IMR-90 (cell line): ENCODE measurements around the gene CHD6. TPM values are rescaled to one million over a fixed set of nuclear protein-coding genes. Genes with fewer than 3 reads are reported as not detected.

ENCODE experiments used
- ATAC-seq: fragments of 200-7000 bp; cut with Tn5 transposase; 2 replicates; pipeline ENCODE4 v1.9.1; 2020; ENCODE audit warnings: low read depth, mild to moderate bottlenecking, moderate library complexity
- BruUV-seq: library from RNA; stranded (reverse); fragments of 400-500 nt; replicated peaks from 2 replicates; lab custom pipeline; 2021; lab: Mats Ljungman, UMichigan
- CTCF ChIA-PET: fragments of 300-600 bp; formaldehyde crosslinking; extraction: SDS; loops from one replicate; lab custom pipeline; 2021; ENCODE audit warnings: antibody characterized with exemption; lab: Yijun Ruan, JAX
- POLR2A ChIA-PET: fragments of 300-600 bp; sonication (Branson Sonifier 250); formaldehyde crosslinking; loops from one replicate; lab custom pipeline; 2022; ENCODE audit warnings: antibody characterized with exemption; ENCODE audit not compliant: unreplicated experiment; lab: Charles Lee
- DNase-seq: peaks from one replicate; pipeline ENCODE4 v3.0.0; 2013
- H2AFZ ChIP-seq: replicated peaks from 2 replicates; pipeline ENCODE3; 2013; ENCODE audit warnings: low read length, mild to moderate bottlenecking; ENCODE audit not compliant: poor library complexity
- H2AK5ac ChIP-seq: 2 replicates; pipeline ENCODE4 v1.6.1; 2013; ENCODE audit warnings: low read depth, low read length, inconsistent platforms
- H2AK9ac ChIP-seq: replicated peaks from 2 replicates; pipeline ENCODE3; 2013; ENCODE audit warnings: mild to moderate bottlenecking, low read depth, low read length, moderate library complexity; ENCODE audit not compliant: poor library complexity
- H2BK120ac ChIP-seq: 2 replicates; pipeline ENCODE4 v1.6.1; 2013; ENCODE audit warnings: low read depth, low read length, inconsistent platforms
- H2BK15ac ChIP-seq: 3 replicates; pipeline ENCODE4 v1.6.1; 2013; ENCODE audit warnings: low read depth, low read length, inconsistent platforms
- H2BK20ac ChIP-seq: 2 replicates; pipeline ENCODE4 v1.6.1; 2013; ENCODE audit warnings: low read depth, mild to moderate bottlenecking, inconsistent platforms, low read length, moderate library complexity
- H2BK5ac ChIP-seq: 2 replicates; pipeline ENCODE4 v1.6.1; 2013; ENCODE audit warnings: mild to moderate bottlenecking, low read depth, low read length, inconsistent platforms; ENCODE audit not compliant: poor library complexity, severe bottlenecking
- H3K14ac ChIP-seq: replicated peaks from 2 replicates; pipeline ENCODE4 v1.6.1; 2013; ENCODE audit warnings: low read depth, low read length, inconsistent platforms
- H3K18ac ChIP-seq: 2 replicates; pipeline ENCODE4 v1.6.1; 2013; ENCODE audit warnings: low read depth, low read length, control low read depth
- H3K23ac ChIP-seq: 2 replicates; pipeline ENCODE4 v1.6.1; 2013; ENCODE audit warnings: low read depth, low read length, inconsistent platforms
- H3K27ac ChIP-seq: 2 replicates; pipeline ENCODE4 v1.5.1; 2013; ENCODE audit warnings: mild to moderate bottlenecking, control low read depth, low read length; ENCODE audit not compliant: insufficient read depth
- H3K27me3 ChIP-seq: 2 replicates; pipeline ENCODE4 v1.6.1; 2013; ENCODE audit warnings: low read length; ENCODE audit not compliant: control insufficient read depth, insufficient read depth
- H3K36me3 ChIP-seq: 2 replicates; pipeline ENCODE4 v1.6.1; 2013; ENCODE audit warnings: low read length, mixed read lengths; ENCODE audit not compliant: control insufficient read depth, insufficient read depth
- H3K4ac ChIP-seq: 2 replicates; pipeline ENCODE4 v1.6.1; 2013; ENCODE audit warnings: low read depth, low read length, inconsistent platforms
- H3K4me1 ChIP-seq: 2 replicates; pipeline ENCODE4 v1.6.1; 2013; ENCODE audit warnings: low read length, mixed read lengths; ENCODE audit not compliant: control insufficient read depth, insufficient read depth
- H3K4me2 ChIP-seq: 2 replicates; pipeline ENCODE4 v1.6.1; 2013; ENCODE audit warnings: low read depth, mild to moderate bottlenecking, control low read depth, low read length, moderate library complexity
- H3K4me3 ChIP-seq: 2 replicates; pipeline ENCODE4 v1.5.1; 2013; ENCODE audit warnings: low read depth, mild to moderate bottlenecking, control low read depth, low read length, moderate library complexity; ENCODE audit not compliant: insufficient read depth
- H3K56ac ChIP-seq: 2 replicates; pipeline ENCODE4 v1.6.1; 2013; ENCODE audit warnings: low read length, inconsistent platforms; ENCODE audit not compliant: insufficient read depth; ENCODE audit errors: extremely low read depth
- H3K79me1 ChIP-seq, 2 experiments: 2 replicates each; pipeline ENCODE4 v1.6.1; 2013; ENCODE audit warnings: low read length in 2 of 2, inconsistent platforms in 1 of 2, low read depth in 1 of 2
- H3K9ac ChIP-seq: 2 replicates; pipeline ENCODE4 v1.6.1; 2013; ENCODE audit warnings: low read depth, low read length, control low read depth
- H3K9me1 ChIP-seq: 2 replicates; pipeline ENCODE4 v1.6.1; 2013; ENCODE audit warnings: low read length, inconsistent platforms; ENCODE audit not compliant: insufficient read depth
- H3K9me3 ChIP-seq: 2 replicates; pipeline ENCODE4 v1.6.1; 2013; ENCODE audit warnings: low read length; ENCODE audit not compliant: control insufficient read depth, insufficient read depth
- H4K20me1 ChIP-seq: 2 replicates; pipeline ENCODE4 v1.6.1; 2013; ENCODE audit warnings: low read length, inconsistent platforms; ENCODE audit not compliant: insufficient read depth
- H4K5ac ChIP-seq: 2 replicates; pipeline ENCODE4 v1.6.1; 2013; ENCODE audit warnings: mild to moderate bottlenecking, low read depth, low read length, control low read depth
- H4K8ac ChIP-seq, 2 experiments: 2 replicates each; pipeline ENCODE4 v1.6.1; 2013; ENCODE audit warnings: low read depth in 2 of 2, low read length in 2 of 2, control low read depth in 1 of 2, inconsistent platforms in 1 of 2
- H4K91ac ChIP-seq: 2 replicates; pipeline ENCODE4 v1.6.1; 2013; ENCODE audit warnings: low read depth, low read length, inconsistent platforms; ENCODE audit not compliant: insufficient read depth
- BHLHE40 ChIP-seq: fragments of 150-350 bp; IDR thresholded peaks from 2 replicates; pipeline ENCODE4 v1.6.1; 2016; ENCODE audit warnings: mild to moderate bottlenecking, low read depth, low read length
- CEBPB ChIP-seq: IDR thresholded peaks from 2 replicates; pipeline ENCODE4 v1.6.1; 2012; ENCODE audit warnings: low read depth, low read length, improper control_type of control experiment
- CHD1 ChIP-seq: IDR thresholded peaks from 2 replicates; pipeline ENCODE4 v1.6.1; 2012; ENCODE audit warnings: low read depth, low read length, improper control_type of control experiment
- CTCF ChIP-seq: conservative IDR thresholded peaks from 2 replicates; pipeline ENCODE4 v1.5.1; 2012; ENCODE audit warnings: mild to moderate bottlenecking, low read depth, low read length, improper control_type of control experiment
- ELK1 ChIP-seq: fragments of 150-350 bp; IDR thresholded peaks from 2 replicates; pipeline ENCODE4 v1.6.1; 2016; ENCODE audit warnings: low read depth, mild to moderate bottlenecking, low read length, moderate library complexity, borderline replicate concordance
- FOS ChIP-seq: fragments of 150-350 bp; IDR thresholded peaks from 2 replicates; pipeline ENCODE4 v1.6.1; 2016; ENCODE audit warnings: low read depth, low read length
- MAFK ChIP-seq: IDR thresholded peaks from 2 replicates; pipeline ENCODE4 v1.6.1; 2012; ENCODE audit warnings: low read depth, low read length, improper control_type of control experiment
- MAZ ChIP-seq: IDR thresholded peaks from 2 replicates; pipeline ENCODE4 v1.6.1; 2012; ENCODE audit warnings: low read depth, mild to moderate bottlenecking, low read length, improper control_type of control experiment, moderate library complexity, borderline replicate concordance
- MXI1 ChIP-seq: IDR thresholded peaks from 2 replicates; pipeline ENCODE4 v1.6.1; 2012; ENCODE audit warnings: low read depth, mild to moderate bottlenecking, low read length, moderate library complexity, borderline replicate concordance
- NFE2L2 ChIP-seq: fragments of 150-350 bp; IDR thresholded peaks from 2 replicates; pipeline ENCODE4 v1.6.1; 2016; ENCODE audit warnings: low read depth, mild to moderate bottlenecking, low read length
- POLR2A ChIP-seq: IDR thresholded peaks from 2 replicates; pipeline ENCODE4 v1.6.1; 2012; ENCODE audit warnings: mild to moderate bottlenecking, low read depth, low read length
- RAD21 ChIP-seq: IDR thresholded peaks from 2 replicates; pipeline ENCODE4 v1.6.1; 2012; ENCODE audit warnings: low read length, improper control_type of control experiment
- RCOR1 ChIP-seq: IDR thresholded peaks from 2 replicates; pipeline ENCODE4 v1.6.1; 2012; ENCODE audit warnings: mild to moderate bottlenecking, low read length, improper control_type of control experiment; ENCODE audit not compliant: insufficient replicate concordance
- RFX5 ChIP-seq: IDR thresholded peaks from 2 replicates; pipeline ENCODE4 v1.8.0; 2012; ENCODE audit warnings: low read depth, mild to moderate bottlenecking, low read length, moderate library complexity
- SMC3 ChIP-seq: fragments of 150-350 bp; IDR thresholded peaks from 2 replicates; pipeline ENCODE4 v1.6.1; 2016; ENCODE audit warnings: low read depth, mild to moderate bottlenecking, antibody characterized with exemption, low read length, moderate library complexity
- USF2 ChIP-seq: fragments of 150-350 bp; IDR thresholded peaks from 2 replicates; pipeline ENCODE4 v1.6.1; 2017; ENCODE audit warnings: mild to moderate bottlenecking, antibody characterized with exemption, low read length, low read depth
- WGBS, 2 experiments: methylation state at CpG; one replicate each; pipeline versions ENCODE4 v1.1.5 to v1.1.7; 2013; ENCODE audit warnings: missing lambda C conversion rate in 2 of 2; ENCODE audit not compliant: insufficient read length in 1 of 2; ENCODE audit errors: extremely low coverage in 2 of 2; 5-methylcytosine and 5-hydroxymethylcytosine counted together
- dilution Hi-C: fragments of 300-500 bp; cut with HindIII; formaldehyde crosslinking; loops from one replicate; pipeline ENCODE4 v1.14.3; 2018; ENCODE audit warnings: low sequenced_read_pairs; ENCODE audit not compliant: unreplicated experiment
- in situ Hi-C: fragments of 300-500 bp; cut with MboI; formaldehyde crosslinking; loops from 3 replicates; pipeline ENCODE4 v1.14.3; 2019; ENCODE audit warnings: low sequenced_read_pairs, inconsistent platforms, mixed read lengths
- intact Hi-C: fragments of 100-400 bp; cut with micrococcal nuclease; formaldehyde crosslinking; loops from 2 replicates; pipeline ENCODE4 v1.10.0; 2022
- polyA plus RNA-seq, 3 experiments: library from polyadenylated mRNA; depleted of rRNA; stranded (reverse); fragments of >200 nt; gene quantifications; 2 replicates each; pipeline ENCODE4 v1.2.3, GENCODE V29; 2012; ENCODE audit warnings: low replicate concordance in 1 of 3
- total RNA-seq: library from RNA; depleted of rRNA; stranded (reverse); fragments of >200 nt; gene quantifications from 2 replicates; pipeline ENCODE4 v1.2.3, GENCODE V29; 2012

CHD6 gene
- total and polyA plus RNA-seq, 2 of the 4 experiments (the other 2 are of a cell fraction): 8.8 to 26.7 TPM

GRCh38 chr20:41505184-41505583 lies 113.0 kb downstream of the CHD6 start:
- intact Hi-C loops: no loop called here
- H2BK120ac ChIP-seq: no peak overlapping the region
- H3K27me3 ChIP-seq: no peaks in the 10 kb centered on the region
- no peaks in the 10 kb centered on the region; the same call in 1 of the 2 replicates for H3K36me3 ChIP-seq
- H3K79me1 ChIP-seq: peaks cover 14 to 31% of the 10 kb centered on the region in 2 experiments; a peak in 3 of 4 replicates
- no peak overlapping the region for H3K23ac ChIP-seq
- H3K9ac ChIP-seq: no peak overlapping the region
- ChIA-PET CTCF (no interaction called here), POLR2A (no interaction called here)
- H3K27ac ChIP-seq: no peak overlapping the region
- no peak overlapping the region for H2BK15ac ChIP-seq
- H2BK20ac ChIP-seq: no peak overlapping the region
- TF ChIP-seq SMC3: no peak
- no peak for TF ChIP-seq USF2
- TF ChIP-seq RAD21: no peak
- no peak for TF ChIP-seq CEBPB
- no peak for TF ChIP-seq CHD1
- no peak for TF ChIP-seq BHLHE40
- no peak for TF ChIP-seq MXI1
- TF ChIP-seq RFX5: no peak
- no peak for TF ChIP-seq CTCF
- no peak for TF ChIP-seq RCOR1
- no peak for TF ChIP-seq MAZ
- no peak for TF ChIP-seq POLR2A
- TF ChIP-seq ELK1: no peak
- no peak for TF ChIP-seq MAFK
- no peak for TF ChIP-seq NFE2L2
- TF ChIP-seq FOS: no peak
- no peak overlapping the region for H4K5ac ChIP-seq
- no peak overlapping the region for H2AK5ac ChIP-seq
- peaks cover 2% of the 10 kb centered on the region; the same call in 1 of the 2 replicates for H3K9me3 ChIP-seq
- no CpG with 5 or more reads among the region's 7 CpGs for WGBS, 2 experiments
- ATAC-seq (no peak), DNase-seq (no peak)
- no peak overlapping the region for H4K8ac ChIP-seq
- no peaks in the 10 kb centered on the region; the same call in 1 of the 2 replicates for H4K20me1 ChIP-seq
- no peak overlapping the region for H3K4me3 ChIP-seq
- H3K56ac ChIP-seq: no peak overlapping the region
- H2AK9ac ChIP-seq: no peak overlapping the region
- peaks cover 18% of the 10 kb centered on the region for H3K4me1 ChIP-seq
- no peak overlapping the region for H2BK5ac ChIP-seq
- H3K18ac ChIP-seq: no peak overlapping the region
- H3K14ac ChIP-seq: no peak overlapping the region
- in situ Hi-C loops: no loop called here
- BruUV-seq: no TSS peak
- peaks cover 8% of the 10 kb centered on the region for H3K9me1 ChIP-seq
- H4K91ac ChIP-seq: no peak overlapping the region
- dilution Hi-C loops: no loop called here
- no peak overlapping the region for H3K4ac ChIP-seq
- H3K4me2 ChIP-seq: no peak overlapping the region
- no peak overlapping the region for H2AFZ ChIP-seq
